Right ventricle myocardium inferior (tissue), 1 donor: Measurements from ENCODE around the gene MRPL58. TPM values are rescaled to one million over a fixed set of nuclear protein-coding genes. Genes with fewer than 3 reads are reported as not detected.
"Not testable (repeated sequence)": the region's sequence is repeated elsewhere in the genome, so short reads cannot be mapped to it uniquely, and the experiment has no call there.

Source experiments
- ATAC-seq: fragments of 200-7000 bp; cut with Tn5 transposase; one replicate; pipeline ENCODE4 v1.9.1; 2020; ENCODE audit warnings: mild to moderate bottlenecking, moderate library complexity
- DNase-seq: peaks from one replicate; pipeline ENCODE4 v3.0.0; 2021; ENCODE audit errors: missing footprints
- intact Hi-C: fragments of 100-400 bp; cut with DNase I; formaldehyde crosslinking; loops from one replicate; pipeline ENCODE4 v1.11.0; 2022
- total RNA-seq: library from RNA; stranded (reverse); fragmentation: NEBNext Ultra II Directional; extraction: Animal tissue kit (Norgen Biotek cat#: 25700); gene quantifications from one replicate; pipeline ENCODE4 v1.2.1, GENCODE V29; 2021
- donor health status: DM: no; HTN: yes; CAD: no; lungs with severe emphysema.

The MRPL58 gene
- total RNA-seq, 1 donor from 2014 or later, result 51.4 TPM

DNA sequence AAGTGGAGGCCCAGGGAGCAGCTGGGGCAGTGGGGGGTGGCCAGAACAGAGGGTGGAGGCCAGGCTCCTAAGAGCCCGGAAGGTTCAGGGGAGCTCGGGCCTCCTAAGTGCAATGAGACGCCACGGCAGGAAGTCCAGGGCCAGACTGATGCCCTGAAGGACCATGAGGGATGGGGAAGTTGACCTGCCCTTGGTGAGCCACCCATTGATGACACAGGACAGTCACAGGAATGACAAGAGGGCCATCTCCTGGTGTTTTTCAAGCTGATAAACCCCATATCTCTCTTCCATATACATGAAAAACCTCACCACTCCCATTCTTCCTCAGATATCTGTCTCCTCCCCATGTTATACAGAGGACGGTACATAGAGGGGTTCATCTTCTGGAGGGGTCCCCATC, 5.8 kb upstream of the MRPL58 start:
- ATAC-seq, result no peak
- no peak for DNase-seq
- intact Hi-C loops, result no loop called here

DNA sequence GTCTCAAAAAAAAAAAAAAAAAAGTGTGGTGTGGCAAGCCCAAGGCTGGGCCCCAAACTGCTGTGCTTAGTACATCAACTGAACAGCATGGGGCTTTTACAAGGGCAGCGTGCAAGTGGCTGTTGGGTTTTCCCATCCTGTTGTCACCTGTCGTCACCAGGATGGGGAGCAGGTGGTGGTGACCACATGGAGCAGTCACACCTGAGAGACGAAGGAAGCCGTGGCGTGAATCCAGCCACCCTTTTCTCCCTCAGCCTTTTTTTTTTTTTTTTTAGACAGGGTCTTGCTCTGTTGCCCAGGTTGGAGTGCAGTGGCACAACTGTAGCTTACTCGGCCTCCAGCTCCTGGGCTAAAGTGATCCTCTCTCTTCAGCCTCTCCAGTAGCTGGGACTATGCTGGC, 4.1 kb upstream of the MRPL58 start:
- DNase-seq, result no peak
- ATAC-seq, result no peak
- intact Hi-C loops, result no loop called here

DNA sequence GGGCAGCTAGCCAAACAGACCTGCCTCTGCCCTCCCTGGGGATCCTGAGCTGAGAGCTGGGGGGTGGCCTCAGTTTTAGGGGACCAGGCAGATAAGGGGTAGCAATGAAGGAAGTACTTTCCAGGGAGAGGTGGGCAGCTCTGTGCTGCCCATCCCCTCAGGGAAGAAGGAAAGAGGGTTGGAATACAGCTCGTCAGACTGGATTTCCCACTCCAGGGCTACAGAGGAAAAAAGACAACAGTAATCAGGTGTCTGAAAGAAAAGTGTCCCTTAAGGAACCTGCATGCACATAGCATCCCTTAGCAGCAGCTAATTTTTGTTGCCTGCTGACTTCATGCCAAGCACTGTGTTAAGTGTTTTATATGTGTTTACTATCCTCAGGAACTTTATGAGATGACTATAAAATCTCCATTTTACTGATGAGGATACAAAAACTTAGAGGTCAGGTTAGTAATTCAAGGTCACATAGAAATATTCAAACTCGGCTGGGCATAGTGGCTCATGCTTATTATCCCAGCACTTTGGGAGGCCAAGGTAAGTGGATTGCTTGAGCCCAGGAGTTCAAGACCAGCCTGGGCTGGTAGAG, 3.2 kb upstream of the MRPL58 start:
- DNase-seq, result no peak

DNA sequence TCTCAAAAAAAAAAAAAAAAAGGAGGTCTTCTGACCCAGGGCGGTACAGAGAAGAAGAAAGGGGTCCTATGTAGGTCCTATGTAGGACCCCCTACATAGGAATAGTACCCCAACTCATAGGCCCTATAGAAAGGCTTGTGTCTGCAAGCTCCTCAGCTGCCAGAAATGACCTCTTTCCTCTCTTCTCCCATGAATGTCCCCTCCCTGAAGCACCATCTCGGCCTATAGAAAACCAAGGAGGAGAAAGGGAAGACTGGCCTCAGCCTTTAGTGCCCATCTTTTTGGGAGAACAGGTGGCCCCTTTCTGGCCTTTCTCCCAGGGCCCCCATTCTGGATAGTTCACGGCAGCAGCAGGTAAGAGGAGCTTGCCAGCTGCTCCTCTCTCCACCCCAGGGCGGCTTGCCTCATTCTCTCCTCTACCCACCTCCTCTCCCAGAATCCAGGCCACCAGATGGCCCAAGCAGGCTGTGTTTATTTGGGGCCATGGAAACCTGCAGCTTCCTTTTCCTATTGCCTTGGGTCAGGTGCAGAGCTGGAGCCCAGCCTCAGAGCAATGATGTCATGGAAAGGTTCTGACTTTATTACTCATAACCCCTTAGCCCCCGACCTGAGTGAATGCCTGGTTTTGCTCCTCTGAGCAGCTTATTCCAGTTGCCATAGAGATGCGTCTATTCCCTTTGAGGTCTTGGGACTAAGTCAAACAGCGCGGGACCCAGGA, 1.6 kb upstream of the MRPL58 start:
- intact Hi-C loops, result no loop called here
- no peak for DNase-seq
- ATAC-seq, result peak; percentile 55

More for the DNA sequence above, 3.2 kb upstream of the MRPL58 start:
- intact Hi-C loops, result no loop called here
- no peak for ATAC-seq

DNA sequence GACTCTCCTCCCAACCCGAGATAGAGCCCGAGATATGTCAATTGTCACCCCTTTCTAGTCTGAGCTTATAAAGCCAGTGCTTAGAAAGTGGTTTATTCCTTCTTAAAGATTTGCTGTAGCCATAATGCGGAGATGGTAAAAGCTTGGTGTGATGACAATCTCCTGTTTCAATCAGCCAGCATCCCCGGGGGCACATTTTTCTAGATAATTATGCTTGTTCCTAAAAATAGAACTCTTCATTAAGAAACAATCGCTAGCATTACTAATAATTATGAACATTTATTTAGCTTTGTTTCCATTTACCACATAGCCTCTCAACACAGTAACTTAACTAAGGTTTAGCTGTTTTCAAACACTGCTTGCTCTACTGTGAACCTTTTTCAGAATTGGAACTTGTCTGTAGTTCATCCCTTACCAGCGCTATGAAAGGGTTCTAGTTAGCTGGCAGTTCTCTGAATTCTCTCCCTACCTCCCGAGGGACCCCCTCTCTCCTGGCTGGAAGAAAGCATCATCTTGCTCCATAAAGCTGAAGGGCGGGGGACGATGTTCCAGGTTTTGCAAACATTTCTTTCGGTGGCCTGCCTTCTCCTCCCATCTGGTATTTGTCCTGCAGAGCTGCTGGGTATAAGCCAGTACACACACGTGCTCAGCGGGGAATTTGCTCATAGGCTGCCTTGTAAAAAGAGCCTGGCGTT, 922 bp upstream of the MRPL58 start:
- peak; percentile 73 for ATAC-seq

DNA sequence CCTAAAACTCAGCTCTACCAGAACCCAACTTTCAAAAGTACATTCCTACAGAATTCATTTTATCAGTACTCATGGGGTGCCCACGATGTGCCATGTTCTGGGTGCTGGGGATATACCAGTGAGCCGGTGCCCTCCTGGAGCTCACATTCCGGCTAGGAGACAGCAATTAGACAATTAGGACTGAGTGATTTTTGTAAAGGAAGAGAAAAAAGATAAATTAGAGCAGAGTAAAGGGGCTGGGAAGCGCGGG, 449 bp upstream of the MRPL58 start:
- intact Hi-C loops, result loop anchor here (2.0 kb wide), 3 partner anchors 21 to 51 kb away; no protein-coding TSS in a partner anchor
- DNase-seq, result no peak
- no peak for ATAC-seq

More for the DNA sequence above, 922 bp upstream of the MRPL58 start:
- no peak for DNase-seq
- intact Hi-C loops, result loop anchor here (2.0 kb wide), 3 partner anchors 21 to 51 kb away; no protein-coding TSS in a partner anchor

DNA sequence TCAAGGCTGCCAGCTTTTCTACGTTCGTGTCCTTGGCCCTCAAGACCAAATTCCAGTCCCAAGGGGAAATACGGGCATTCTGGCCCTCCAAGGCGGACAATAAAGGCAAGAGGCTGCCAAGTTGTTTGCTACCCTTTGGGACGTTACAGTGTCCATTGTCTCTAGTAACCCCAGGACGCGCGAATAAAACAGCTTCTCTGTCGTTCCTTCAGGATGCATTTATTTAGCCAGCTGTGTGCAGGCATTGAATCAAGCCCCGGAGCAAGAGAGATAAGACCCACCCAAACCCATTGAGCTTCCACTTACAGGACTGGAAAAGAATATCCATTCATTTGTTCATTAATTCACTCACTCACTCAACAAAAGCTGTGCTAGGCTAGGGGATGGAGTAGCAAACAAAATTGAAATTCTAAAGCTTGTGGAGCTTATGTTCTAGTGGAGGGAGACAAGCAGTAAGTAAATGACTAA, 656 bp downstream of the MRPL58 start:
- no peak for ATAC-seq
- intact Hi-C loops, result loop anchor here (2.0 kb wide), 3 partner anchors 20 to 52 kb away; no protein-coding TSS in a partner anchor
- DNase-seq, result no peak

DNA sequence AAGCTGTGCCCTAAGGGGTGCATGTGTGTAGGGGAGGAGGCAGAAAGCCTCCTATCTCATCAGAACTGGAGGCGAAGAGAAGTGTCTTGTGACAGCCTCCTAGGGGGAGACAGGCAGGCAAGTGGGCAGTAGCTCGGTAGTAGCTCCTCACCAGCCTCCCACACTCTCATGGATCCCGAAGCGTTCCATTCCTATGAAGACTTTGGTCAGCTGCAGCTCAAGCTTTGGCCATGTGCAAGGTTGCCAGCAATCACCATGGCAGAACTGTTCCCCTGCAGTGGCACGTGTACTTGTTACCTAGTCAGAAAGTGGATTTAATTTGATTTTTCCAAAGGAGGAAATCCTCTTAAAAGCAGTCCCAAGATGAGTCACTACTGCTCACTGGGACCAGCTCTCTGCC, 6.7 kb downstream of the MRPL58 start:
- intact Hi-C loops, result no loop called here
- DNase-seq, result no peak
- ATAC-seq, result no peak

DNA sequence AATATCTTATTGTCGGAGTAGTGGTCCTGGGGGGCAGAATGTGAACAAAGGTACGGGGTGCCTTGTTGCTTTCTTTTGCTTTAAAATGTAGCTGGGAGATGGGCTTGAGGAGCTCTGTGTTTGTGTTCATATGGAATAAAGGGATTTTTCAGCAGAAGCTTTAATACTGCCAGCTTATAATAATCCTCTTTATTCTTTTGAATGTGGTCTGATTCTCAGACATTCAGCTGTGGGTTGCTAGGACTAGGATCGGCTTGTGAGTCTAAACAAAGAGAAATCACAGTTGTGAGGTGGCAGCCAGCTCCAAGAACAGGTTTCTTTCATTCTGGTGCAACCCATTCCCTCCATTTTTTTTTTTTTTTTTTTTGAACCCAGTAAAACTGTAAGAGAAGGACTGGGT, 7.2 kb downstream of the MRPL58 start:
- no peak for ATAC-seq
- intact Hi-C loops, result no loop called here
- no peak for DNase-seq

DNA sequence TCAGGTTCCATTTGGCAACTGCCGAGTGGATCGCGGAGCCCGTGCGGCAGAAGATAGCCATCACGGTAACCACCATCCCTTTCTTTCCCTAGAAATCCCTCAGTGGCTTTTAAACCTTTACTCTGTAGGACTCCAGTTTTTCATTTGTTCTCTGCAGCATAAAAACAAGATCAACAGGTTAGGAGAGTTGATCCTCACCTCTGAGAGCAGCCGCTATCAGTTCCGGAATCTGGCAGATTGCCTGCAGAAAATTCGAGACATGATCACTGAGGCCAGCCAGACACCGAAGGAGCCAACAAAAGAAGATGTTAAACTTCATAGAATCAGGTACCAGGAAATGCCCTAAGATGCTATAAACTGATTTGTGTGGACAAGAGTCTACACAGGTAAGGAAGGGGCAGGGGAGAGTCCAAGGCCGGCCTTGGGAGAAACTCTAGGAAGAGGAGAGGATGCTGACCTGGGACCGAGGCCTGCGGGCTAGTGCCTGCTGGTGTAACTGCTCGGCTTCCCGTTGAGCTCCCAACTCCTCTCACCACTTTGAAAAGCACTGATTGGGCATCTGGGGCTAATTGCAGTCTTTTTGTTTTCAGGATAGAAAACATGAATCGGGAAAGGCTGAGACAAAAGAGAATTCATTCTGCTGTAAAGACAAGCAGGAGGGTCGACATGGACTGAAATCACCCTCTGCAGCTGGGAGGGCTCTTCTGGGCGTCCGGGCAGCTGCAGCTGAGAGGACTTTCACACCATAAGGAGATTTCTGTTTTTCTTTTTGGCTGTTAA, 8.1 kb downstream of the MRPL58 start:
- intact Hi-C loops, result no loop called here

DNA sequence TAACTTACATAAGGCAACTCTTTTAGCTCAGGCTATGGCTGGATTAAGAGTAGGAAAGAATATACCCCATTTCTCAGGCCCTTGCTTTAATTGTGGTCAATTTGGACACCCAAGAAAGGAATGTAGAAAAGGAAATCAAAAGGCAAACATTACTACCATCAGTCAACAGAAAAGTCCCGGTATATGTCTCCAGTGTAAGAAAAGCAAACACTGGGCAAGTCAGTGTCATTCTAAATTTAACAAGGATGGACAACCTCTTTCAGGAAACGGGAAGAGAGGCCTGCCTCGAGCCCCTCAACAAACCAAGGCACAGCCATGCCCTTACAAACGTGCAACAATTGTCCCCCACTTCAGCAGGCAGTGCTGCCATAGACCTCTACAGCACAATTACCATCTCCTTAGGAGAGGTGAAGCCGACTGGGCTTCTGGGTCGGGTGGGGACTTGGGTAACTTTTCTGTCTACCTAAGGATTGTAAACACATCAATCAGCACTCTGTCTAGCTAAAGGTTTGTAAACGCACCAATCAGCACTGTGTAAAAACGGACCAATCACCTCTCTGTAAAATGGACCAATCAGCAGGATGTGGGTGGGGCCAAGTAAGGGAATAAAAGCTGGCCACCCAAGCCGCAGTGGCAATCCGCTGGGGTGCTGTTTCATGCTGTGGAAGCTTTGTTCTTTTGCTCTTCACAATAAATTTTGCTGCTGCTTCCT, 12.4 kb downstream of the MRPL58 start:
- no peak for DNase-seq
- intact Hi-C loops, result no loop called here

More for the DNA sequence above, 8.1 kb downstream of the MRPL58 start:
- DNase-seq (no peak), ATAC-seq (no peak)

DNA sequence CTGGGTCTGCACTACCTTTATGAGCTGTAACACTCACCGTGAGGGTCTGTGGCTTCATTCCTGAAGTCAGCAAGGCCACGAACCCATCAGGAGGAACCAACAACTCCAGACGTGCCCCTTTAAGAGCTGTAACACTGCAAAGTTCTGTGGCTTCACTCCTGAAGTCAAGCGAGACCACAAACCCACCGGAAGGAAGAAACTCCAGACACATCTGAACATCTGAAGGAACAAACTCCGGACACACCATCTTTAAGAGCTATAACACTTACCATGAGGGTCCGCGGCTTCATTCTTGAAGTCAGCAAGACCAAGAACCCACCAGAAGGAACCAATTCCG, 12.9 kb downstream of the MRPL58 start:
- ATAC-seq, intact Hi-C loops, DNase-seq: not testable (repeated sequence)

More for the DNA sequence above, 12.4 kb downstream of the MRPL58 start:
- no peak for ATAC-seq

DNA sequence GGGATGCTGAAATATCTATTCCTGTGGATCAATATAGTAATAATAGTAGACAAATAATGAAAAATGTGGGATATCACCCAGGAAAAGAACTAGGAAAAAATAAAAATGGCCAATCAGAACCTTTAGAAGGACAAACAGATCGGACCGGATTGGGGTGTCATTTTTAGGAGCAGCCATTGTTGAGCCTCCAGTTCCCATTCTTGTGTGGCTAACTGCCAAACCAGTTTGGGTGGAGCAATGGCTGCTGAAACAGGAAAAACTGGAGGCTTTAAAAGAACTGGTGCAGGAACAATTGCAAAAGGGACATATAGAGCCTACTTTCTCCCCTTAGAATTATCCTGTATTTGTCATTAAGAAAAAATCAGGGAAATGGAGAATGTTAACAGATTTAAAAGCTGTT, 14.2 kb downstream of the MRPL58 start:
- DNase-seq, intact Hi-C loops, ATAC-seq: not testable (repeated sequence)

DNA sequence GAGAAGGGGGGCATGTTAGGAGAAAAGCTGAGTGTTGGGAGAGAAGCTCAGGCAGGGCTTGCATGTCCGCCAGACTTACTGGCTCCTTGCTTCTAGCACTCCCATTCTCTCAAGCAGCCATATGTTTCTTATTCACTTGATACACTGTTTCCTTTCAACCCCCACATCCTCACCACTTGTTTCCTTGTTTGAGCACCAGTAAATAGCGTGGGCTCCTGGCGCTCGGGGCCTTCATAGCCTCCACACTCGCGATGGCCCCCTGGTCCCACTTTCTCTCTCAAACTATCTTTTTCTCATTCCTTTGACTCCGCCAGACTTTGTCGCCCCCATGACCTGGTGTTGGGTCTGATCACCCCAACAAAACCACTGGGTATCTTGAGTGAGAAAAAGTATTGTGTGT, 17.7 kb downstream of the MRPL58 start:
- intact Hi-C loops, result no loop called here
- no peak for DNase-seq
- ATAC-seq, result no peak

DNA sequence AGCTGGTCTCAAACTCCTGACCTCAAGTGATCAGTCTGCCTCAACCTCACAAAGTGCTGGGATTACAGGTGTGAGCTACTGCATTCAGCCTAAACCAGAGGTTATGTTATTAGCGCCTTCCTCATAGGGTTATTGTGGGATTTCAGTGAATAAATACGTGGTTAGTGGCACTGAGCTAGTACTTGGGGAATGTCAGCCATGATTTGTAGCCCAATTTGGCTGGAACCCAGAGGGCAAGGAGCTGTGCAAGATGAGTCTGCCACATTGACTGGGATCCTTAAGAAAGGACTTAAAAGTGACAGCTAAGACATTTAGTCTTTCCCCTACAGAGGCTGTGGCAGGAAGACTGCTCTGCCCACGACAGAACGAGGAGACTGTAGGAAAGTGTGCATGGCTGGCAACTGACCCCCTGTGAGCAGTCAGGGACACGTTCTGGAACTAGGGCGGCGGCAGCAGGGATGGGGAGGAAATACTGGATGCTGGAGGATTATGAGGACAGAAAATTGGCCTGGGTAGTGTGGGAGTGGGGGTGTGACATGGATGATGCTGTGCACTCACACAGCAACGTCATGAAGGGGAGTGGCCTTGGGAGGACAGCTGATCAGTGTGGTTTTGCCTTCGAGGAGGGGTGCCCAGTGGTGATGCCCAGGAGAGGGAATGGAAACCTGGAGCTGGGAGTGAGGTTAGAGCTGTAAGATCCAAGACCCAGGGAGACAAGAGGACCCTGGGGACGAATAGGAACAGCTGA, 19.7 kb downstream of the MRPL58 start:
- intact Hi-C loops, result loop anchor here (1.0 to 2.0 kb wide), 2 partner anchors 19 to 69 kb away; partner anchors contain the start of gene MRPL58
- DNase-seq, result peak; percentile 81
- ATAC-seq, result peak; percentile 36

DNA sequence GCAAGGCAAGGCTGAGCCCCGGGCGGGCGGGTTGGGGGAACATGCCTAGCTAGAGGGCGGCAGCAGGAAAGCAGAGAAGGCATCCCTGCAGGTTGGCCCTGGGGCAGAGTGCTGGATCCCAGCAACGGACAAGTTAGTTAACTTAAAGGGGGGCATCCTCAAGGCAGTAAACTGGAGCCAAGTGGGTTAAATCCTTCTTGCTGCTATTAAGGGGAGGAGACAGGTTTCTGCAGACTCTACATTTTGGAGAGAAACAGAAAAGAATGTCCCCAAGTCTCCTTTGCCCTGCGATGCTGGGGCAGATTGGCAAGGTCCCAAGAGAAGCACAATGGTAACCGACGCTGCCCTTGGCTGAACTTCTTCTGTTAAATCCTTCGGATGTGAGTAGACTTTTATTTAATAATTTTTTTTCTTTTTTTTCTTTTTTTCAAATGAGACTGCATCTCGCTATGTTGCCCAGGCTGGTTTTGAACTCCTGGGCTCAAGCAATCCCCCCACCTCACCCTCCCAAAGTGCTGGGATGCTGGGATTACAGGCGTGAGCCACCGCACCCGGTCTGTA, 20.3 kb downstream of the MRPL58 start:
- no peak for ATAC-seq
- no peak for DNase-seq
- intact Hi-C loops, result loop anchor here (1.0 to 2.0 kb wide), 2 partner anchors 20 to 69 kb away; partner anchors contain the start of gene MRPL58
